Muscle layer of duodenum (tissue), 2 donors: ENCODE measurements around the gene SUPT20H.

ENCODE experiments used
- H3K27ac ChIP-seq: one replicate; pipeline ENCODE4 v1.7.0; 2013; ENCODE audit warnings: mild to moderate bottlenecking, low read length
- H3K27me3 ChIP-seq: one replicate; pipeline ENCODE4 v1.7.0; 2013; ENCODE audit warnings: low read depth, mild to moderate bottlenecking, control low read depth, low read length
- H3K36me3 ChIP-seq, 2 donors: one replicate each; pipeline ENCODE4 v1.7.0; 2013; ENCODE audit warnings: low read length in 2 of 2, control low read depth in 1 of 2, mild to moderate bottlenecking in 1 of 2; ENCODE audit not compliant: insufficient read depth in 2 of 2, control insufficient read depth in 1 of 2
- H3K4me1 ChIP-seq, 2 donors: one replicate each; pipeline ENCODE4 v1.7.0; 2013; ENCODE audit warnings: low read length in 2 of 2, mild to moderate bottlenecking in 2 of 2, control low read depth in 1 of 2, moderate library complexity in 1 of 2; ENCODE audit not compliant: insufficient read depth in 2 of 2, control insufficient read depth in 1 of 2
- H3K4me3 ChIP-seq, 2 donors: one replicate each; pipeline ENCODE4 v1.7.0; 2013; ENCODE audit warnings: low read length in 2 of 2, low read depth in 1 of 2, mild to moderate bottlenecking in 1 of 2
- H3K9me3 ChIP-seq, 2 donors: one replicate each; pipeline ENCODE4 v1.7.0; 2013; ENCODE audit warnings: low read length in 2 of 2, control low read depth in 1 of 2, mild to moderate bottlenecking in 1 of 2; ENCODE audit not compliant: control insufficient read depth in 1 of 2
- donor health status: healthy.

SUPT20H gene

DNA sequence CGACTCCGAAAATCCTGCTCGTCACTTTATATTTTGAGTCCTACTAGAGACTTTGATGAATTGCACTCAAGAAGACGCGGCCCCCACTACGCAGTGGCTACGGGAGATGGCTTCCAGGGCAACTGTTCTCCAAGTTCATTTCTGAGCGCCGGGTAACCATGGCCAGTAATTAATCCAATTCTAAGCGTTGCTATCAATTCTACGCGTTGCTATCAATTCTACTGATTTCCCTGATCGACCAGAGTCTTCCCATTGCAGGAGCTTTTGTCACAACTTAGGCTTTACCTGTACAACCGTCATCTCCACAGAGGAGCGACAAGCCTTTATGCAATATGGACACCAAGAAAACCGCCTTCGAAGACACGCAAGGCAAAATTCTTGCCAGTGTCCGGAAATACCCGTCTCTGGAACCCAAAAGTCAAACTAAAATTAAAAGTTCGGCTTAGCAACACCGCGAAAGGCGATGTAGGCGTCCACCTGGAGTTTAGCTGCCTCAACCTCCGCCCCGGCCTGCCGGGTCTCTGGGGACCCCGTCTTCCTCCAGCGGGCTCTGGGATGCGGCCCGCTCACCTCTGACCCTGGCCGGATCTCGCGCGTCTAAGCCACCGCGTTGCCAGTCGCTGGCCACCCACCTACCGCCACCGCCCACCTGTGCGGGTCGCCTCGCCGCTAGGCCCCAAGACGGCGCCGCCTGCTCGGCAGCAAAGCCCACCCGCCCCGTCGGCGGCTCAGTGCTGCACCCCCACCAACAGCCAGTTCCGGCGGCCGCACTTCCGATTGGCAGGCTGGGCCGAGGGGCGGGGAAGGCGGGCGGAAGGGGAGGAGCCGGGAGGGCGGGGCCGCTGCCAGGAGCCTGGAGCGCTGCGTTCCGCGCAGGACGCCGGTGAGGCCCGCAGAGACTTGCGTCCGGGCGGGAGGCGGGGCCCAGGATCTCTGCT is at the start of gene SUPT20H:
Gene SUPT20H (minus strand): TSS at position 779 of the 938 bp plus-strand sequence. CDS start 8,198 bp downstream, outside the sequence.
- no peaks in the 10 kb centered on the region for H3K27me3 ChIP-seq

DNA sequence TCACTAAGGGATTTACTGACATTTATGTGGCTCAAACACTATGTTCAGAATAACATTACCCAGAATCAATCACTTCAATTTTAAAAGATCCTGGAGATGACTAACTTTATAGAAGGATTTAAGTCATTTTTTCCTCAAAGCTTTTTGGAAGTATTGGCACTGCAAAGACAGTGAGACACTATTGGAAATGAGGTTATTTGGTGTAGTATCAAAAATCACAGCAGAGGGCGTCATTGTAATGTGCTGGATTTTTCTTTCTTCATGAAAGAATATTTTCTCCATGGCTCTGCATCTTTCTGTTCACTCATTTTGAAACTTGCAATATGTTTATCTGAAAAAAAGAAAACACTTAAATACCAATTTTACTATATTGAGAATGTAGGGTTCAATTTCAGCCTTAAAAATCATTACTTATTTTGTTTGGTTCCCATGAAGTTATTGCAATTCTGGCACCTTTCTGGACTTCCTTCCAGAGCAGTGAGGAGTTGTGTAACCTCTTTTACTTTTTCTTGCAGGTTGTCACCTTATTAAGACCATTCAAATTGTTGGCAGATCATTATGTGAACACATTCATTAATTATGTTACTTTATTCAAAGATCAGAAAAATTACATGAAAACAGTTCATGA is 49.7 kb upstream of the SUPT20H start:
- H3K36me3 ChIP-seq: no peaks in the 10 kb centered on the region
- no peak overlapping the region for H3K4me3 ChIP-seq
- no peaks in the 10 kb centered on the region for H3K27me3 ChIP-seq
- H3K27ac ChIP-seq: no peak overlapping the region
- H3K4me1 ChIP-seq: no peaks in the 10 kb centered on the region
- no peaks in the 10 kb centered on the region for H3K9me3 ChIP-seq

More for the DNA sequence above, at the start of gene SUPT20H:
- Histone ChIP-seq H3K4me3 (peak within 1 kb of the TSS; percentile 89 to 92), H3K4me1 (peaks cover 0 to 15% of the 10 kb centered on the region in 2 donors), H3K9me3 (no peaks in the 10 kb centered on the region), H3K27ac (peak within 1 kb of the TSS; percentile 90), H3K36me3 (no peaks in the 10 kb centered on the region)

DNA sequence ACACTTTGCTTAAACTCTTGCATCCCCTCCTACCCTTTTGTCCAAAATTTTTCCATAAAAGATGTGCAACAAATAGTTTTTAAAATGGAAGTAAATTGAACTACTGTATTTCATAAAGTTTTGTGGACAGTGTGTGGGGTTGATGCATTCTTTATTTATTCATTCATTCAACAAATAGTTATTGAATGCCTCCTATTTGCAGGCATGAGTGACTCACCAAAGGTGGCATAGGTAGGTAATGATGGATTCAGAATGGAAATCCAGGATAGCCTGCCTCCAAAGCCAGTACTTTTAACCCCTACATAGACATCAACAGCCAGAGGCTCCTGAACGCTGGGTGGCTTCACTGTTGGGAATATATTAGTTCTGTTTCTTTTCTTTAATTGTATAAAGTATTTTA is 48.4 kb upstream of the SUPT20H start:
- H3K36me3 ChIP-seq: no peaks in the 10 kb centered on the region
- no peaks in the 10 kb centered on the region for H3K9me3 ChIP-seq
- no peaks in the 10 kb centered on the region for H3K4me1 ChIP-seq
- H3K27ac ChIP-seq: no peak overlapping the region
- no peaks in the 10 kb centered on the region for H3K27me3 ChIP-seq
- no peak overlapping the region for H3K4me3 ChIP-seq

- H3K27me3 ChIP-seq: no peaks in the 10 kb centered on the region
- H3K27ac ChIP-seq: no peak overlapping the region
- no peak overlapping the region for H3K4me3 ChIP-seq
- no peaks in the 10 kb centered on the region for H3K36me3 ChIP-seq
- H3K9me3 ChIP-seq: no peaks in the 10 kb centered on the region
- H3K4me1 ChIP-seq: no peaks in the 10 kb centered on the region
These were observed 48.0 kb upstream of the SUPT20H start for GRCh38 chr13:37107456-37107855.

GRCh38 chr13:37106642-37107041 is 47.2 kb upstream of the SUPT20H start:
- no peaks in the 10 kb centered on the region for H3K4me1 ChIP-seq
- H3K27ac ChIP-seq: no peak overlapping the region
- no peaks in the 10 kb centered on the region for H3K27me3 ChIP-seq
- H3K4me3 ChIP-seq: no peak overlapping the region
- H3K9me3 ChIP-seq: no peaks in the 10 kb centered on the region
- H3K36me3 ChIP-seq: no peaks in the 10 kb centered on the region

DNA sequence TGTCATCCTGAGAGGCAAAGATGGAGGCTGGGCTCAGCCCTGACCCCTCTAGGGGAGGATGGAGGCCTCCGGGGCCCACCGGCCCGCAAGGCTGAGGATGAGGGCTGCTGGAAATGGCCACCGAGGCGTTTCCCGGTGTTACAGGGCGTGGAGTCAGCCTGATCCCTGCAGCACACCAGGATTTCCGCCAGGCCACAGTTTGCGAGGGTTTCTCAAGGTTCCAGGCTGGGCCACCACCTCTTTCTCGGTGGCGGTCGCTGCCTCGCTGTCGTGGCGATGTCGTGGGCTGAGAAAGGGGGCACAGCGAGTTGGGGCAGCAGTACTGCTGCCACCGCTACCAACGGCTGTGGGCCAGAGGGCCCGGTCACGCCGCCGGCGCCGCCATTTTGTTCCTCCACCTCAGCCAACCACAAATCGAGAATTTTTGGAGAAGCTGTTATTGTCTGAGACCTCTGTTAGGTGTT is 45.8 kb upstream of the SUPT20H start, which contains the start of gene CSNK1A1L:
Gene CSNK1A1L (minus strand): TSS at position 414 of the 464 bp plus-strand sequence. CDS start 408 bp downstream, at position 6.
- Histone ChIP-seq H3K4me1 (no peaks in the 10 kb centered on the region), H3K9me3 (no peaks in the 10 kb centered on the region), H3K27ac (no peak within 1 kb of the TSS), H3K36me3 (no peaks in the 10 kb centered on the region), H3K4me3 (no peak within 1 kb of the TSS), H3K27me3 (no peaks in the 10 kb centered on the region)

DNA sequence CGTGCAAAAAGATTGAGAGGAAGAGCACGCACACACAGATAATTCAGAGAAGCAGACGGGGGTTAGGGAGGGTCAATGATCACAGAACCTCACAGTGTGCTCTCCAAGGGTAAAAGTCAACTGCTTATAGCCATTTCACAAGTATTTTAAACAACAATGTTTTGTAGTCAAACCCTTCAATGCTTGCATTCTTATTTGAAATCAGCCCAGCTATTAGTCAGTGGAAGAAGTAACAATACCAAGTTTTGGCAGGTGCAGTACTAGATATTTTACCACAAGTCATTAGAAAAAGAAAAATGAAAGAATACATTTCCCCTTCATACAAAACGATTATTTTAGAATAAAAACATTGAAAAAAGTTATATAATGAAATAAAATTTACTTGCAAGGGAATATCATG is 43.4 kb upstream of the SUPT20H start:
- Histone ChIP-seq H3K4me1 (no peaks in the 10 kb centered on the region), H3K27me3 (no peaks in the 10 kb centered on the region), H3K27ac (no peak overlapping the region), H3K36me3 (no peaks in the 10 kb centered on the region), H3K9me3 (no peaks in the 10 kb centered on the region), H3K4me3 (no peak overlapping the region)

DNA sequence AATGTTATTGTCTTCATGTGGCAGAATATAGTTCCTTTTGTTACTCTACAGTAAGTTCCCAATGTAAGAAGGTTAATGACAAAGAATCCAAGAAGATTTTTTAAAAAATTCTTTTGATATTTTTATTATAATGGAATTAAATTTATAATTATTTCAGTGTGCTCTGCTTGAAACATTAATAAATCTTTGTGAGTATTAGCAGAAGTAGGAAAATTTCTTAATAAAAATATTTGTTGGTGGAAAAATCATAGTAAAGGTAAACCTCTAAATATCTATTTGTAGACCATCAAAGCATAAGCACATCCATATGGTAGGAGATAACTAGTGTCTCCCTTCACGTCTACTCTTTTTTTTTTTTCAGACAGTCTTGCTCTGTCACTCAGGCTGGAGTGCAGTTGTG is 41.7 kb upstream of the SUPT20H start:
- H3K27me3 ChIP-seq: no peaks in the 10 kb centered on the region
- H3K9me3 ChIP-seq: no peaks in the 10 kb centered on the region
- H3K4me1 ChIP-seq: no peaks in the 10 kb centered on the region
- H3K36me3 ChIP-seq: no peaks in the 10 kb centered on the region
- no peak overlapping the region for H3K4me3 ChIP-seq
- H3K27ac ChIP-seq: no peak overlapping the region

DNA sequence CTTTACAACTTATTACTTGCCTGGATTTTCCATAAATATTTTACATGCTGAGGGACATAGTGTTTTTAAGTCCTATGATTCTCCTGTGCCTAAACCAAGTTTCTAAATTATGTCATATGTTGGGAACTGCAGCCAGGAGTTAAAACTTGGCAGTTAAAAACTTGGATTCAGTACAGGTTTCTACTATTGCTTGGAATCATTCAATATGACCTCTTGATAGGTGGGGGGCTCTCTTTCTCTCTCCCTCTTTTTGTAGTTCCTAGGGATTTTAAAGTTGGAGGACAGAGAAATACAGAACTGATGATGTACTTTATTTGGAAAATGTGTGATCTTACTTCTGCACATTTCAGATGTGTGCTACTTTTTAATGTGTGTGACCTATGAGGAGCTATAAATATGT is 41.2 kb upstream of the SUPT20H start:
- Histone ChIP-seq H3K4me3 (no peak overlapping the region), H3K9me3 (no peaks in the 10 kb centered on the region), H3K4me1 (no peaks in the 10 kb centered on the region), H3K27me3 (no peaks in the 10 kb centered on the region), H3K27ac (no peak overlapping the region), H3K36me3 (no peaks in the 10 kb centered on the region)

- Histone ChIP-seq H3K4me1 (no peaks in the 10 kb centered on the region), H3K27me3 (no peaks in the 10 kb centered on the region), H3K9me3 (no peaks in the 10 kb centered on the region), H3K27ac (no peak overlapping the region), H3K36me3 (no peaks in the 10 kb centered on the region), H3K4me3 (no peak overlapping the region)
These were observed 37.6 kb upstream of the SUPT20H start for GRCh38 chr13:37097076-37097475.

- no peak overlapping the region for H3K27ac ChIP-seq
- no peaks in the 10 kb centered on the region for H3K36me3 ChIP-seq
- no peaks in the 10 kb centered on the region for H3K9me3 ChIP-seq
- H3K4me1 ChIP-seq: no peaks in the 10 kb centered on the region
- H3K4me3 ChIP-seq: no peak overlapping the region
- no peaks in the 10 kb centered on the region for H3K27me3 ChIP-seq
These were observed 35.4 kb upstream of the SUPT20H start for GRCh38 chr13:37094840-37095239.
